ENCODE results near the gene GLT6D1.
"Not testable (repeated sequence)": the region's sequence is repeated elsewhere in the genome, so short reads cannot be mapped to it uniquely, and the experiment has no call there.

The GLT6D1 gene

GRCh38 chr9:135639196-135639595 lies at the start of gene GLT6D1:
GLT6D1 (minus strand) TSS chr9:135639540; CDS start chr9:135639187, 353 bp downstream.
- no peak for DNase-seq (ENCODE audit: low read depth in 2 of 2)

GRCh38 chr9:135689011-135689410 lies 49.7 kb upstream of the GLT6D1 start:
- no peak for DNase-seq (ENCODE audit: low read depth in 2 of 2)

- DNase-seq (ENCODE audit: low read depth in 2 of 2): no peak
Measured at GRCh38 chr9:135687216-135687615, 47.9 kb upstream of the GLT6D1 start.

- no peak for DNase-seq (ENCODE audit: low read depth in 2 of 2)
Measured at GRCh38 chr9:135684691-135685090, 45.4 kb upstream of the GLT6D1 start.

GRCh38 chr9:135683401-135684034 lies 44.2 kb upstream of the GLT6D1 start:
- no peak for DNase-seq (ENCODE audit: low read depth in 2 of 2)

- no peak for DNase-seq (ENCODE audit: low read depth in 2 of 2)
Measured at GRCh38 chr9:135681161-135681560, 41.8 kb upstream of the GLT6D1 start.

- no peak for DNase-seq (ENCODE audit: low read depth in 2 of 2)
Measured at GRCh38 chr9:135680056-135680455, 40.7 kb upstream of the GLT6D1 start.

GRCh38 chr9:135678236-135679017 lies 39.1 kb upstream of the GLT6D1 start:
- DNase-seq (ENCODE audit: low read depth in 2 of 2): no peak

- no peak for DNase-seq (ENCODE audit: low read depth in 2 of 2)
Measured at GRCh38 chr9:135677641-135678168, 38.4 kb upstream of the GLT6D1 start.

- DNase-seq (ENCODE audit: low read depth in 2 of 2): no peak
Measured at GRCh38 chr9:135676891-135677290, 37.6 kb upstream of the GLT6D1 start.

GRCh38 chr9:135674977-135675376 lies 35.6 kb upstream of the GLT6D1 start:
- no peak for DNase-seq (ENCODE audit: low read depth in 2 of 2)

- DNase-seq (ENCODE audit: low read depth in 2 of 2): no peak
Measured at GRCh38 chr9:135673941-135674340, 34.6 kb upstream of the GLT6D1 start.

- DNase-seq (ENCODE audit: low read depth in 2 of 2): not testable (repeated sequence)
Measured at GRCh38 chr9:135672786-135673185, 33.4 kb upstream of the GLT6D1 start.

- no peak for DNase-seq (ENCODE audit: low read depth in 2 of 2)
Measured at GRCh38 chr9:135671591-135672041, 32.3 kb upstream of the GLT6D1 start.

- no peak for DNase-seq (ENCODE audit: low read depth in 2 of 2)
Measured at GRCh38 chr9:135670721-135671590, 31.6 kb upstream of the GLT6D1 start.

GRCh38 chr9:135669616-135670285 lies 30.4 kb upstream of the GLT6D1 start:
- no peak for DNase-seq (ENCODE audit: low read depth in 2 of 2)

GRCh38 chr9:135669018-135669417 lies 29.7 kb upstream of the GLT6D1 start:
- DNase-seq (ENCODE audit: low read depth in 2 of 2): not testable (repeated sequence)

- DNase-seq (ENCODE audit: low read depth in 2 of 2): no peak
Measured at GRCh38 chr9:135667463-135668001, 28.2 kb upstream of the GLT6D1 start.

- DNase-seq (ENCODE audit: low read depth in 2 of 2): no peak
Measured at GRCh38 chr9:135666534-135667462, 27.5 kb upstream of the GLT6D1 start.

- DNase-seq (ENCODE audit: low read depth in 2 of 2): no peak
Measured at GRCh38 chr9:135665795-135666189, 26.5 kb upstream of the GLT6D1 start.
